B cell (primary cell): ENCODE measurements around the gene GULP1. TPM values are rescaled to one million over a fixed set of nuclear protein-coding genes. Genes with fewer than 3 reads are reported as not detected.

Experiments used
- ATAC-seq: fragments of 200-7000 bp; cut with Tn5 transposase; one replicate; pipeline ENCODE4 v1.10.0; 2021; ENCODE audit warnings: low read depth, mild to moderate bottlenecking, moderate number of reproducible peaks, moderate library complexity
- CTCF ChIA-PET: fragments of 350-600 bp; sonication (Branson Sonifier 250); formaldehyde crosslinking; loops from one replicate; lab custom pipeline; 2021; ENCODE audit warnings: antibody characterized with exemption, inconsistent platforms; lab: Charles Lee
- POLR2A ChIA-PET: fragments of 350-600 bp; sonication (Branson Sonifier 250); formaldehyde crosslinking; loops from one replicate; lab custom pipeline; 2021; ENCODE audit warnings: antibody characterized with exemption; lab: Charles Lee
- DNase-seq: peaks from one replicate; pipeline ENCODE4 v3.0.0; 2013
- H2AFZ ChIP-seq: 2 replicates; pipeline ENCODE4 v1.6.1; 2012; ENCODE audit warnings: mild to moderate bottlenecking, low read depth, low read length; ENCODE audit not compliant: insufficient read depth, poor library complexity, severe bottlenecking
- H3K27ac ChIP-seq, 2 donors: 1 replicate in 1 of 2; 2 replicates in 1 of 2; pipeline ENCODE4 v1.5.1; 2012 to 2013; ENCODE audit warnings: low read length in 2 of 2, mild to moderate bottlenecking in 2 of 2, moderate library complexity in 1 of 2
- H3K27me3 ChIP-seq, 4 experiments: fragments of 200-600 bp in 1 of 4; sonication (generic) in 1 of 4; replicated peaks in 1 of 4; 1 replicate in 2 of 4; 2 replicates in 2 of 4; pipeline versions ENCODE4 v1.6.1 to v1.7.0; 2013 to 2016; ENCODE audit warnings: low read length in 3 of 4, mild to moderate bottlenecking in 2 of 4, mixed read lengths in 1 of 4, moderate library complexity in 1 of 4; ENCODE audit not compliant: insufficient read depth in 4 of 4, control insufficient read depth in 3 of 4; ENCODE audit errors: control extremely low read depth in 1 of 4
- H3K36me3 ChIP-seq, 2 experiments: replicated peaks in 1 of 2; 1 replicate in 1 of 2; 2 replicates in 1 of 2; pipeline versions ENCODE4 v1.6.1 to v1.7.1; 2013; ENCODE audit warnings: low read length in 1 of 2; ENCODE audit not compliant: insufficient read depth in 2 of 2, control insufficient read depth in 1 of 2; ENCODE audit errors: control extremely low read depth in 1 of 2, extremely low read depth in 1 of 2
- H3K4me1 ChIP-seq, 2 donors: fragments of 200-600 bp in 1 of 2; sonication (generic) in 1 of 2; 1 replicate in 1 of 2; 2 replicates in 1 of 2; pipeline versions ENCODE4 v1.5.1 to v1.6.1; 2013 to 2017; ENCODE audit warnings: low read length in 2 of 2; ENCODE audit not compliant: control insufficient read depth in 2 of 2, insufficient read depth in 2 of 2
- H3K4me2 ChIP-seq: replicated peaks from 2 replicates; pipeline ENCODE3; 2012; ENCODE audit warnings: mild to moderate bottlenecking, low read depth, low read length; ENCODE audit not compliant: poor library complexity, severe bottlenecking
- H3K4me3 ChIP-seq, 5 experiments: fragments of 200-600 bp in 1 of 5; sonication (generic) in 1 of 5; 1 replicate in 3 of 5; 2 replicates in 2 of 5; pipeline versions ENCODE4 v1.5.1 to v1.7.0; 2011 to 2016; ENCODE audit warnings: low read length in 4 of 5, mild to moderate bottlenecking in 4 of 5, low read depth in 2 of 5, control low read depth in 1 of 5, moderate library complexity in 1 of 5; ENCODE audit not compliant: insufficient read depth in 1 of 5; ENCODE audit errors: control extremely low read depth in 1 of 5, extremely low read depth in 1 of 5
- H3K79me2 ChIP-seq: fragments of 200-600 bp; sonication (generic); one replicate; pipeline ENCODE4 v1.6.0; 2016; ENCODE audit warnings: low read length; ENCODE audit not compliant: control insufficient read depth, insufficient read depth
- H3K9ac ChIP-seq: fragments of 200-600 bp; sonication (generic); 2 replicates; pipeline ENCODE4 v1.6.1; 2017; ENCODE audit warnings: mild to moderate bottlenecking, low read length, moderate library complexity
- H3K9me3 ChIP-seq, 3 donors: one replicate each; pipeline versions ENCODE4 v1.6.1 to v1.7.1; 2013; ENCODE audit warnings: low read length in 2 of 3; ENCODE audit not compliant: control insufficient read depth in 2 of 3, insufficient read depth in 1 of 3; ENCODE audit errors: control extremely low read depth in 1 of 3
- H4K20me1 ChIP-seq: 2 replicates; pipeline ENCODE4 v1.6.0; 2012; ENCODE audit warnings: mild to moderate bottlenecking, low read length; ENCODE audit not compliant: insufficient read depth, control insufficient read depth, poor library complexity, severe bottlenecking
- H3K27ac Mint-ChIP-seq: one replicate; pipeline ENCODE4 v1.8.0; 2021; ENCODE audit warnings: mixed read lengths
- H3K27me3 Mint-ChIP-seq: one replicate; pipeline ENCODE4 v1.8.0; 2021; ENCODE audit warnings: mixed read lengths
- H3K4me1 Mint-ChIP-seq: one replicate; pipeline ENCODE4 v1.8.0; 2021; ENCODE audit warnings: mixed read lengths
- H3K4me3 Mint-ChIP-seq: one replicate; pipeline ENCODE4 v1.8.0; 2021; ENCODE audit warnings: mixed read lengths
- H3K9me3 Mint-ChIP-seq: one replicate; pipeline ENCODE4 v1.8.0; 2022; ENCODE audit warnings: mixed read lengths; ENCODE audit not compliant: insufficient read depth
- EZH2 ChIP-seq: IDR thresholded peaks from 2 replicates; pipeline ENCODE4 v1.6.1; 2012; ENCODE audit warnings: borderline replicate concordance, low read depth, mild to moderate bottlenecking, moderate library complexity, low read length; ENCODE audit not compliant: insufficient read depth, poor library complexity, severe bottlenecking
- WGBS: methylation state at CpG from one replicate; pipeline ENCODE4 v1.1.5; 2013; ENCODE audit warnings: missing lambda C conversion rate; ENCODE audit not compliant: insufficient coverage; 5-methylcytosine and 5-hydroxymethylcytosine counted together
- intact Hi-C: fragments of 100-400 bp; cut with micrococcal nuclease; formaldehyde crosslinking; loops from one replicate; pipeline ENCODE4 v1.10.0; 2022
- polyA plus RNA-seq: library from polyadenylated mRNA; depleted of rRNA; stranded (reverse); fragments of >200 nt; gene quantifications from 2 replicates; pipeline ENCODE4 v1.2.3, GENCODE V29; 2012
- total RNA-seq, 2 donors: library from RNA; stranded (reverse); fragments of 120-200 nt in 1 of 2; gene quantifications; 1 replicate in 1 of 2; 2 replicates in 1 of 2; pipeline versions ENCODE4 v1.2.3 to v1.2.4, GENCODE V29; 2013 to 2022
- TF ChIP-seq, protein P1 (sequence below): fragments of 200-600 bp; IDR thresholded peaks from one replicate; pipeline ENCODE4 v1.8.0; 2022; ENCODE audit warnings: antibody characterized with exemption, mild to moderate bottlenecking

GULP1 gene
- total and polyA plus RNA-seq, 2 donors (not counting 1 experiment from before 2014, with no cell fraction given): not detected

DNA sequence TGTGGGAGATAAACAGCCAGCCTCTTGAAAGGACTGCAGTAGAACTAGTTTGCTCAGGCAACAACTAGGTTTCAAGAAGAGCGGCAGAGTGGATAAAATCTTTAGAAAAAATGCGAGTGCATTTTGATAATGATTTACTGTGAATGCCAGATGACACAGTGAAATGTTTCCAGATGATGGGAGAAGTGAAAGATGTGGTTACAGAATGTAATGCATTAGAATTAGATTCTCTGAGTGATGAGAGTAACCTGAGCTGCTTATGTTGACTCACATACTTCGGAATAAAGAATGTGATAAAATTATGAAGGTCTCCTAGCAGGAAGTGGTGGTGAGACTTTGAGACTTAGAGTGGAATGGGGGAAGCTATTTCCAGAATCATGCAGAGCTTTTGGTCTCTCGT is 184.3 kb downstream of the GULP1 start:
- POLR2A ChIA-PET: no interaction called here
- no peak for TF ChIP-seq EZH2
- TF ChIP-seq, protein P1, sequence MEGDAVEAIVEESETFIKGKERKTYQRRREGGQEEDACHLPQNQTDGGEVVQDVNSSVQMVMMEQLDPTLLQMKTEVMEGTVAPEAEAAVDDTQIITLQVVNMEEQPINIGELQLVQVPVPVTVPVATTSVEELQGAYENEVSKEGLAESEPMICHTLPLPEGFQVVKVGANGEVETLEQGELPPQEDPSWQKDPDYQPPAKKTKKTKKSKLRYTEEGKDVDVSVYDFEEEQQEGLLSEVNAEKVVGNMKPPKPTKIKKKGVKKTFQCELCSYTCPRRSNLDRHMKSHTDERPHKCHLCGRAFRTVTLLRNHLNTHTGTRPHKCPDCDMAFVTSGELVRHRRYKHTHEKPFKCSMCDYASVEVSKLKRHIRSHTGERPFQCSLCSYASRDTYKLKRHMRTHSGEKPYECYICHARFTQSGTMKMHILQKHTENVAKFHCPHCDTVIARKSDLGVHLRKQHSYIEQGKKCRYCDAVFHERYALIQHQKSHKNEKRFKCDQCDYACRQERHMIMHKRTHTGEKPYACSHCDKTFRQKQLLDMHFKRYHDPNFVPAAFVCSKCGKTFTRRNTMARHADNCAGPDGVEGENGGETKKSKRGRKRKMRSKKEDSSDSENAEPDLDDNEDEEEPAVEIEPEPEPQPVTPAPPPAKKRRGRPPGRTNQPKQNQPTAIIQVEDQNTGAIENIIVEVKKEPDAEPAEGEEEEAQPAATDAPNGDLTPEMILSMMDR: no peak
- Histone ChIP-seq H3K9me3 (peaks cover 0 to 4% (median 0%) of the 10 kb centered on the region in 3 donors), H4K20me1 (no peaks in the 10 kb centered on the region), H3K27ac (no peak overlapping the region), H3K9ac (no peak overlapping the region), H3K79me2 (no peaks in the 10 kb centered on the region), H3K4me2 (no peak overlapping the region), H3K4me3 (no peak overlapping the region), H3K36me3 (no peaks in the 10 kb centered on the region), H3K27me3 (no peaks in the 10 kb centered on the region), H2AFZ (no peak overlapping the region), H3K4me1 (no peaks in the 10 kb centered on the region)
- Mint-ChIP-seq H3K4me3 (no peak overlapping the region), H3K27ac (no peak overlapping the region), H3K9me3 (no peaks in the 10 kb centered on the region), H3K27me3 (no peaks in the 10 kb centered on the region), H3K4me1 (no peaks in the 10 kb centered on the region)
- CTCF ChIA-PET: no interaction called here
- intact Hi-C loops: no loop called here
- no peak for ATAC-seq
- DNase-seq: no peak
- 90% methylated on average over 2 of the region's 4 CpGs for WGBS

DNA sequence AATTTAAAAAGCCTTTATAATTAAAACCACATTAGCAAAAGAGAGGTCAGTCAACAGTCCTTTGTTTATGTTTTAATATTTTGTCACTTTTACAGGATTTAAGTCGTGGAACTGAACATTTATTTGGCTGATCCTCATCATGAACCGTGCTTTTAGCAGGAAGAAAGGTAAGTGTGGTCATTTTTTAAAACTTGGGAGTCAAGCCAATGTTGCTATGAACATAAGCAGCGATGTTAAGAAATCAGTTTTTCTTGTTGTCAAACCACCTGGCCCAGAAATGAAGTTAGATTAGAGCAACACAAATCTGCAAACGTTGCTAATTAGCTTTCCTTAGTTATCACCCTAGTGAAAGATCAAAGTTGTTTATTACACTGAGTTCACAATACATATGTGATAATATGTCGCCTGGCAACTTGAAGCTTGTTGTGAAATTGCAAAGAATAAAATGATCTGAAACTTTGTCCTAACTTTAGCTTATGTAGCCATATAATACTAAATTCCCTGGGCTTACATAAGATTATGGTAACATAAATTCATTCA is 186.0 kb downstream of the GULP1 start:
- no peaks in the 10 kb centered on the region for H3K27me3 Mint-ChIP-seq
- DNase-seq (no peak), ATAC-seq (no peak)
- Histone ChIP-seq H3K4me1 (no peaks in the 10 kb centered on the region), H3K27me3 (no peaks in the 10 kb centered on the region), H3K27ac (no peak overlapping the region), H3K79me2 (no peaks in the 10 kb centered on the region), H4K20me1 (no peaks in the 10 kb centered on the region), H3K36me3 (no peaks in the 10 kb centered on the region), H3K9me3 (peaks cover 0 to 4% (median 0%) of the 10 kb centered on the region in 3 donors), H3K9ac (no peak overlapping the region), H2AFZ (no peak overlapping the region), H3K4me3 (no peak overlapping the region), H3K4me2 (no peak overlapping the region)
- no peaks in the 10 kb centered on the region for H3K9me3 Mint-ChIP-seq
- 52% methylated on average over 2 of the region's 5 CpGs for WGBS
- POLR2A ChIA-PET: no interaction called here
- H3K4me1 Mint-ChIP-seq: no peaks in the 10 kb centered on the region
- intact Hi-C loops: no loop called here
- H3K4me3 Mint-ChIP-seq: no peak overlapping the region
- CTCF ChIA-PET: no interaction called here
- H3K27ac Mint-ChIP-seq: no peak overlapping the region
- no peak for TF ChIP-seq EZH2
- TF ChIP-seq, protein P1: no peak
